Smooth muscle cell of the brain vasculature (primary cell): ENCODE results near the gene KIFBP.

ENCODE experiments used
- DNase-seq: peaks from one replicate; pipeline ENCODE4 v3.0.0-alpha.2; 2012; ENCODE audit warnings: low read depth, low spot score

KIFBP gene

DNA sequence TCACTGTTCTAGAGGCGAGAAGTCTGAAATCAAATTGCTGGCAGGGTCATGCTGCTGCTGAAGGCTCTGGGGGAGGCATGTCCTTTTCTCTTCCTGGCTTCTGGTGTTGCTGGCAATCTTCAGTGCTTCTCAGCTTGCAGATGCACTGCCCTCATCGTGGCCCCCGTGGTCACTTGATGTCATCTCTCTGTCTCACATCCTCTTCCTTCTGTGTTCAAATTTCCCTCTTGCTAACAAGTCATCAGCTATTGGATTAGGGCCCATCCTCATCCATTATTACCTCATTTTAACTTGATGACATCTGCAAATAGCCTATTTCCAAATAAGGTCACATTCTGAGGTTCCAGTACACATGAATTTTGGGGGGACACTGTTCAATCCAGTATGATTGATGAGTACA lies 62.7 kb downstream of the KIFBP start:
- DNase-seq, result no peak

DNA sequence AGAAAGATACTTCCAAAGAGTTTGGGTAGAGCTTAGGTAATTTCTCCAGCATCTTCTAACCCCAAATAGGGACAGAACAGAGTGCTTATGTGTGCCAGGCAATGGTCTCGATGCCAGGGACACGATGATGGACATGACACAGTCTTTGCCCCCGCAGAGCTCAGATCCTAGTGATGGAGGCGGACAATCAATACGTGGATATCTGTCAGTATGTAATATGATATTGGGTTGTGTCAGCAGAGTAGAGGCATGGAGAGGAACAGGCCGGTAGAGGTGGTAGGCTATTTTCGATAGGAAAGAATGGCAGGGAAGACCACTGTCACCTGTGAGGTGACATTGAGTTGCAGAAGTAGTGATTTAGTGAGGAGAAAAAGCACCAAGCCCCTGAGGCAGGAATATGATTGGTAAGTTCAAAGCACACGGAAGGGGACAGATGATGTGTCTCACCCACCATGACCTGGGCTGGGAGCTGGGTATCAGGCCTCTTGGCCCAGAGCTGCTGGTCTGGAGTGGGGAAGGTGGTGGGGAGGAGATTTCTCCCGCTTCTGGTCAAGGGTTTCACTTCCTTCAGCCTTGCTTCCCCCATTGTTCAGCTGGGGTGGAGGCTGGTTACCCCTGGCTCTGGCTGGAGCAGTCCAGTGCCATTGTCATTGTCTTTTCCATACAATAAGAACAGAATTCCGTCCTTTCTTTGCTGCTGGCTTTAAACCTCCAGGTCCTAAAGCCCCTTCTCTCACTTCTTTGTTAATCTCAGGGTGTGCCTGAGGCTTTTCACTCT lies 63.3 kb downstream of the KIFBP start:
- no peak for DNase-seq

DNA sequence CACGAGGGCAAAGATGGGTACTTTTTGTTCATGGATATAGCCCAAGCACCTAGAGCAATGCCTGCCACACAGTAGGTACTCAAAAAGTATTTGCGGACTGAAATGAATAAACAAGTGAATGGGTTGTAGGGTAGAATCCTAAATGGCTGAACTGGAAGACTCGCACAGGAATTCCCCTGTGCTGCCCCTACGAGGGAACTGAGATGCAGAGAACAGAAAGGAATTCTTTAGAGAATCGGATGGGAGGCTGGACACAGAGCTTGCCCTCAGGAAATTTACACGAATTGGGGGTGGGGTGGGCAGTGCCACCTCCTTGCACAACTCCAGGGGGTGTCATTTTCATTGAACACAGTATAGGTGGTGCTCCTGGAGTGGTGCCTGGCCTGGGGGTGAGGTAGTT lies 64.1 kb downstream of the KIFBP start:
- DNase-seq, result no peak

DNA sequence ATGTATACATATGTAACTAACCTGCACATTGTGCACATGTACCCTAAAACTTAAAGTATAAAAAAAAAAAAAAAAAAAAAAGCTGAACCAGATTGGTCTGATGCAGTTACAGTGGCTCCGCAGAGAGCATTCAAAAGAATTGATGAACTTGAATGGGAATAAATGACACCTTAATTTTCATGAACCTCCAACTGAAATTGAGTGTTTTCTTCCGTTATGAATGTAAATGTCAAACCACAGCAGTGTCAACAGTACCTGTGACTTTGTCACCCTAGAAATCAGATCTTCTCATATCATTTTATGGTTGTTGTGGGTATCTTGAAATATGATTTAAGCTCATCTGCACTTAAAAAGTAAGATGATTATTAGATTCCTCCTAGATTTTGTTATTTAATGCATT lies 66.6 kb downstream of the KIFBP start:
- no peak for DNase-seq

DNA sequence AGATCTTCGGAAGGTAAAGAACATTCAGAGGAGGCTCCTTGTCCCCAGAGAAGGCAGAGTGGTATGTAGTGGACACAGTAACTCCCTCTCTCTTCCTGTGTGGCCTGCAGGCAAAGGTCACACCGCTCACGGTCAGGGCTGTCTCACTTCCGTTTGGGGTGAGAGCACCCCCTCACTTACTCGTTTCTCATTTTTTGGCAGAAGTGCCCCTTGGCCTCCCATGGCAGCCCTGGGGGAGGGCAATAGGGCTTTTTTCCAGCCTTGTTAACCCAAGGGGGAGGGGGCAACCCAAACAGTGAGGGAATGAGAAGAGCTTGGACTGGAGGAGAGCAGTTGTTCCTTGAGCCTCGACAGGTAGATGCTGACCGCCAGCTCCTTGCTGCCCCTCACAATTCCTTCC lies 67.5 kb downstream of the KIFBP start:
- no peak for DNase-seq

DNA sequence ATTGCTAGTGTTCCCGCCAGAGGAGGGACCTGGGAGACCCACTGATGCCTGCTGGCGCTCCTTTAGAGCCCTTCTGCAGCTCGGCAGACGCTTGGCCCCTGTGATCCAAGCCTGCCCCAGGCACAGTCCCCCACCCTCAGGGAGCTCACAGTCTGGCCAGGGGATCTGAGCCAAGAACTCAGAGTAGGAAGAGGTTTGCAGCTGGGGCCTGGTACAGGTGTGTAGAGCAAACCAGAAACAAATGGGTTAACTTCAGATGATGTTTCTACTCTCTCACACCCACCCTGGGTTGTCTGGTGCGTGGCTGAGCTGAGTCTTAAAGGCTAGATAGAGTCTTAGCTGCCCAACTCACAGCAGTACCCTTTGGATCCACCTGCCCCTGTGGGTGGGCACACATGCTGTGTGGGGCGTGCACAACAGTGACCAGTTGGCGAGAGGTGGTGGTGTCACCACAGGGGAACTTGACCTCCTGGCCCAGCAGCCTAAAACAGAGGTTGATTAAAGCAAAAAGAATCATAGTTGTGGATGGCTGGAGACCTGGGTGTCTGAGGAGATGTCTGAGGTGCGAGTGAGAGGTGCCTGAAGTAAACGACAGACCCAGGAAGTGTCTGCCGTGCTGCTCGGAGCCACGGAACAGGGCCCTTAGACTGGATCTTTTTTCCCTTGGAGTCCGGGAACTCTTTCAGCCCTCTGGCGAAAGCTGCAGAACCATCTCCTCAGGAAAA lies 68.1 kb downstream of the KIFBP start:
- DNase-seq, result no peak

DNA sequence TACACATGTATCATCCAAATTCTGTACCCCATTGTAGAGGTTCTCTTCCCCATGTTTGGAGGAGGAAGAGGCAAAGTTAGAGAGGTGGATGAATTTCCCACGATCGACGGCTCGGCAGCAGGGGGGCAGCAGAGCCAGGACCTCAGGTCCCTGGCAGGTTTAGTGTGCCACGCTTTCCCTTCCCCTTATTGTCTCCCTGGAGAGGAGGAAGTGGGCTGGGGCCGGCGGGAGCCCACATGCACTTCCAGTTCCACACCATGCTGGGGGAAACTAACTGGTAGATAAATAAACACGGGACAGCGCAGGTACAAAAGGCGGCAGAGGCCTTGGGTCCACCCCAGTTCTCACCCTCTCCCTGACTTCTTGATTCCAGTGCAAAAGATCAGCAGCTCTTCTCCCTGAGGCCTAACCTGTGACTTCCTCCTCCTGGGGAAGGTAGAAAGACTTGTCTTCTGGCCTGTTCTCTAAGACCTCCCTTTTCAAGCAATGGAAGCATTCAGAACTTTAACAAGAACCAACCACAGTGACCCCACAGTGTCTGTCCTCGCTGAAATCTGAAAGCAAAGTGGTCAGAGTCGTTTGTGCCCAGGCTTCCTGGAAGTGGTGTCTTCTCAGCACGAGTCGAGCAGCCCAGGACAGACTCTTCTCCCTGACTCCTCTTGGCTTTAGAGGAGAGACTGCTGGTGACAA lies 68.8 kb downstream of the KIFBP start:
- no peak for DNase-seq

DNA sequence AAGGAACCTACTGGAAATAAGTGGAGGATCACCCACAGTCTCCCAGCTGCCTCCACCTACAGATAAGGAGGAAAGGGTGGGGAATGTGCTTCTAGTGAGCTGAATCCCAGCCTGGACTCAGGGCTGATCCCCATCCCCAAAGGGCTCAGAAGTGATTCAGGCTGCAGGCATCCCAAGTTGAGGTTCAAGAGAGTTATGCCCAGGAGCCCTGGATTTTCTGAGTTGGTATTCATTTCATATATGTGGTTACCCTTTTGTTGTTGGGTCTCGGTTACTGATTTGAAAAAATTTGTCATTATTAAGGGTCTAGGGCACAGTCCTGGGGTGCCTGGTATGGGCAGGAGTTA lies 69.3 kb downstream of the KIFBP start:
- DNase-seq, result no peak

DNA sequence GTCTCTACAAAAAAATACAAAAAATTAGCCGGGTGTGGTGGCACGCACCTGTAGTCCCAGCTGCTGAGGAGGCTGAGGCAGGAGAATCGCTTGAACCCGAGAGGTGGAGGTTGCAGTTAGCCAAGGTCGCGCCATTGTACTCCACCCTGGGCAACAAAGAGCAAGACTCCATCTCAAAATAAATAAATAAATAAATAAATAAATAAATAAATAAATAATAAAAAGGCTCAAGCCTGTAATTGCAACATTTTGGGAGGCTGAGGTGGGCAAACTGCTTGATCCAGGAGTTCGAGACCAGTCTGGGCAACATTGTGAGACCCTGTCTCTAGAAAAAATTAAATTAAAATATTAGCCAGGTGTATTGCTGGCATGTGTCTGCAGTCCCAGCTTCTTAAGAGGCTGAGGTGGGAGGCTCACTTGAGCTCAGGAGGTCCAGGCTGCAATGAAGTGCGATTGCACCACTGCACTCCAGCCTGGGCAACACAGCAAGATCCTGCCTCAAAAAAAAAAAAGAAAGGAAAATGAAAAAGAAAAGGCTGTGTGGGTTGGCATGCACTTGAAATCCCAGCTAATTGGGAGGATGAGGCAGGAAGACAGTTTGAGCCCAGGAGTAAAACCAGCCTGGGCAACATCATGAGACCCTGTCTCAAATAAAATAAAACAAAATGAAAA lies 71.7 kb downstream of the KIFBP start:
- DNase-seq, result no peak

DNA sequence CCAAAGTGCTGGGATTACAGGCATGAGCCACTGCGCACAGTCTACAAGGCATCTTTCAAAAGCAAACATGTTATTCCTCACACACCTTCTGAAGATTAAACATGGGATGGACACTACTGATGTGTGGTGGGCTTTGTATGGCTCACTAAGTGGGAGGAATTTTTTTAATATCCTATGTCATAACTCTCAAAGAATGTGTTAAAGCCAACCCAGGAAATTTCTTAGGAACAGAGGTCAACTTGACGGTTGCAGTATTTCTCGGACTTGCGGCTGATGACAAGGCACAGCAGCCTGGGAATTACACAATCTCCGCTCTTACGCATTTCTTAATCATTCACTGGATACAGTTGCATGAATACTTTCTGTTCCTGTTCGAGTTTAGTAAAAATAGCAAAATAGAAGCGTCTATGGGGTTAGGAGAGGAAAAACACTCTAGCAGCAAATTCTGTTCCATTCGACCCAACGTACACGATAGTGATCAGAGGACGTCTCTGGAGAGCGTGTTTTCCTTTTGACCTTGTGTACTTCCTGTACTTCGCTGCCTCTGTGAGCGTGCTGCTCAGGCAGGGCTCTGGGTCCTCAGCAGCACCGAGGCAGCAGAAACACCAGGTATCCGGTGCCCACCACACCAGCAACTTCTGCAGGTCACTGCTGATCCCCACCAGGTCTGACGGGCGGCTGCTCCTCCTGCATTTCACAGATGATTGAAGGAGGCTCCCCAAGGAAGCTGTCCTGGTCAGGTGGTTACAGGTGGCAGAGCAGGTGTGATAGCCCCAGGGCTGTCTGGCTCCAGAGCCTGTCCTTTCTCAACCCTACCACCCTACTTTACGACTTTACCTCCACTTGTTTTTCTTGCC lies 72.9 kb downstream of the KIFBP start:
- DNase-seq, result peak; percentile 72

DNA sequence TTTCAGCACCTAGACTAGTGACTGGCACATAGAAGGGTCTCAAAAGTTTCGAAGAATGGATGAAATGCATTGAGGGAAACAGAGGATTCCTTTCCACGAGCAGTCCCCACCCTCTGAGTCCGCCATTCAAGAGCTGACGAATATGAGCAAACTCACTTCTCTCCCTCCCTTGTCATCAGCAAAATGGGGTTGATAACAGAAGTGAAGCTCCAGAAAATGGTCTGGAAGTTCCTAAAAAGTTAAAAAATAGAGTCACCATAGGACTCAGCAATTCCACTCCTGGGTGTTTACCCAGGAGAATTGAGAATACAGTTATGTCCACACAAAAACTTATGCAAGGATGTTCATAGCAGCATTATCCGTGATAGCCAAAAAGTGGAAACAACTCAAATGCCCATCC lies 74.3 kb downstream of the KIFBP start:
- DNase-seq, result no peak

DNA sequence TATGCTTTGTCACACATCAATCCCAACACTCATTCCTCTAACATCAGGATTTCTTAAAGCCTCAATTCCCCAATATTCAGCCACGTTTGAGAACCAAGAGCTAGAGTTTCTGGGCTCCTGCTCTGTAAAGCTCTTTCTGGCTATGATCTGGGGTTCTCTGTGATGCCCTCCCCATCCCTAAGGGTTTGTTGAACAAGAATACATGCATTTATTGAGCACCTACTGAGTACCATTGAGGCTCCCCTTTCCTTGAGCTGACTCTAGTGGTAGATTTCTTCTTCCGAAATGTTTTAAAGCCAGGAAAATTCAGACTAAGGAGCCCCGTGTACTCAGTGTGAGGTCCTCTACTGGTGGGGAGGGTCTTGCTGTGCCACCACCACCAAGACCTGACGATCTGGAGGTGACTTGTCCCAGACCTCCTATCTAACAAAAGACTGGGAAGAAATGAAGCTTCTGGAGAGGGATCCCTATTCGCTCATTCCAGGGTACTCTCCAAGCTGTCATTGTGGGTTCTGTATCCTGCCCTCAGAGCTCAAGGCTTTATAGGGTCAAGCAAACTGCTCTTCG lies 76.2 kb downstream of the KIFBP start:
- DNase-seq, result no peak

DNA sequence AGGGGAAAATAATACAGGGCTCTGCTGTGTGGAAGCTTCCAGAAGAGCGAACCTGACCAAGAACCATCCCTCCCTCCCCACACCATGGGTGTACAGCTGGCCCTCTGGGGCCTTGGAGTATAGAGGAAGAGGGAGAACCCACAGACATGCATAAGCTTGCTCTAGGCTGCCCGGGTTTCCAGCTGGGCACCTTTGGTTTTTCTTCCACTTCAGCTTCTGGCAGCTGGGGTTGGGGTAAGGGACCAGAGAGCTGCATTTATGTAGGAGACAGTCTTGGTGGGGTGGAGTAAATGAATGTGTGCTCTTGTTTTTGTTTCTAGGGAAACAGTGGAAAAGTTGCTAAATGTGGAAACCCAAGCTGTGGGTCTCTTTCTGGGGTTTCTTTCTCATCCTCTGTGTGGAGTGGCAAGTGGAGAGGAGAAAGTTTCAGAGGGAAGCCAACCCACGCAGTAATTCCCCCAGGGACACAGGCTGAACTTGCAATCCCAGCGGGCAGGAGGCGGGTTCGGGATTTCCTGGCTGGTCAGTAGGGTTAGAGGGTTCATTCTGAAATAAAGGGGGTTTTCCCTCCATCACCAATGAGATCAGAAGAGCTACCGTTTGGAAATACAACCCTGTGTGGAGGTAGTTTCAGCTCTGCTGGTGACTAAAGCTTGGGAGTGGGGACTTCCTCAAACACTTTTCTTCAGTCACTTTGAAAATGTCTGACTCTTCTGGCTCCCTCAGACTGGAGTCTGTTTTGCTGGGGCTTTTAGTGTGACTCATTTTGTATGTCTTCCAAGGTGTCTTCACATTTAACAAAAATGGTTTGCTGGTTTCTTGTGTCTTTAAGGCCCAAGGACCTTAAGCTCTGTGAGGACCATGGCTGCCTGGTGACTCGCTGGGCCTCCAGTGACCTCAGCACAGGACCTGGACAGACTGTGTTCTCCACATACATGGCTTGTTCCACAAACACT lies 77.1 kb downstream of the KIFBP start:
- no peak for DNase-seq
